ENCODE results near the gene PAX6.
"Not testable (repeated sequence)": the region's sequence is repeated elsewhere in the genome, so short reads cannot be mapped to it uniquely, and the experiment has no call there.

Gene PAX6

DNA sequence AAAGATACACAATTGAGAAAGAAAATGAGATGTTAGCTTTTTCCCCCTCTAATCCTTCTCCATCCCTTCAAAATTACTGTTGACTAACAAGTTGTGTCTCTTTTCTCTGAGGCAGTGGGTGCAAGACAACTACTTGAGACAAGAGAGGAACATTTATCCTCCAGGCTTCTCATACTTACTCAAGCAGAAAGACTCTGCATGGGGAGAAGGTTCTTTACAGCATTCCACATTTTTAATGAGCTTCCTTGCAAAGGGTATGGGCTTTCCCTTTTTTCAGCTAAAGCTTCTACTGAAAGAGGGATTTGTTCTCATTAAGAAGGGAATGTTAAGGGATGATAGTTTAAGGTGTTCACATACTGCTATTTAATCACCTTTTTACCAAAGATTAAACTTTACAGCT is 47.8 kb downstream of the PAX6 start:
- DNase-seq, result no peak

DNA sequence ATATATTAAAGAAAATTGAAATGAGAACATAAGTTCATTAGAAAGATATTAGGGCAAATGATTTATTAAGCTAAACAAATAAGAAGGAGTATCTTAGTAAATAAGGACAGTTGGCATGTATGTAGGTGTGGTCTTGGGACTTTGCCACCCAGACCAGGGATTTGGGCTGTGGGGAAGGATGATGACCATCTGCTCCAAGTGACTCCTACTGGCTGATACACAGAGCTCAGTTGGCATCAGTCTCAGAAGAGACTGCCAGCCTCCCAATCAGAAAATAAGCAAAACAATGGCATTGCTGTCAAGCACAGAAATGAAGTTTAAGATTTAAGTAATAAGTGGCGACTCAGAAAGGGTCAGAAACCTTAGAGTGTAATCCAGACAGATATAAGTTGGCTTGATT is 49.5 kb downstream of the PAX6 start:
- DNase-seq, result no peak

DNA sequence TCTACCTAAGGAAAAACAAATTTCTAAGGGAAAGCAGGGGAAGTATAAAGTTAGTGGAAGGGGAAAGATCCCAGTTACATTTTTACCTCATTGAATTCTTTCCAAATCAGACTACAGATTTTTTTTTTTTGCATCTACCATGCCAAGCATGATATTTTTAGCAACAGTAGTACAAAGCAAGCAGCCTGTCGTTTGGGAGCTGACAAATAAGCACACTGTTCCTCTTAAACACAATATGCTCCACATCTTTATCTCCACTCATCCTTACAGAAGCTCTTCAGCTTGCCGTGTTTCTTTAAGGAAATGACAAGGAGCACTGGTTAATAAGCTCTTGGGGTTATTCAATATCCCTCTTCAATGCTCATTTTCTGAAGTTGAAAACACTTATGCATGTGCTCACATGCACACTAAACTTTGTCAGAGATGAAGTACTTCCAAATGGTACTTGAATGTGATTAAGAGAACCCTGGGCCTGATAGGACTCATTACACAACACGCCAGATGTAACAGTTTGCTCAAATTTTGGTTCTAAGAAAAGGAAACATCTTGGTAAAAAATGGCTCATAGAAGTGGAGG is 53.8 kb downstream of the PAX6 start:
- DNase-seq, result no peak

DNA sequence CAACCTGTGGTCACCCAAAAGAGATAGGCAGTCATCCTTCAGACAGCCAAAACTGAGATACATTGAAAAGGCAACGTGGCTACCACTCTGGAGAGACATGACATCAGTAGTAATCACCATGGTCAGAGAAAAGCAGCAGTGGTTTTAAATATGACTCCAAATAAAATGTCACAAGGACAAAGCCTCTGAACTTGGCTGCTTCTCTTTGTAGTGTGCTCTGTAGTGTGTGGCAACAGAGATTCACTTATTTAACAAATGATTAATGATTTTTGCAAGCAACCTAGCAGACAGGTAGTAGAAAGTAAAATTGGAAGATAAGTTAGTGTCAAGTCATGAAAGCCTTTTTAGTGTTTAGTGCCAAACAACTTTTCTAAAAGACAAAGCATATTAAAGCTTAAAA is 63.5 kb downstream of the PAX6 start:
- no peak for DNase-seq

DNA sequence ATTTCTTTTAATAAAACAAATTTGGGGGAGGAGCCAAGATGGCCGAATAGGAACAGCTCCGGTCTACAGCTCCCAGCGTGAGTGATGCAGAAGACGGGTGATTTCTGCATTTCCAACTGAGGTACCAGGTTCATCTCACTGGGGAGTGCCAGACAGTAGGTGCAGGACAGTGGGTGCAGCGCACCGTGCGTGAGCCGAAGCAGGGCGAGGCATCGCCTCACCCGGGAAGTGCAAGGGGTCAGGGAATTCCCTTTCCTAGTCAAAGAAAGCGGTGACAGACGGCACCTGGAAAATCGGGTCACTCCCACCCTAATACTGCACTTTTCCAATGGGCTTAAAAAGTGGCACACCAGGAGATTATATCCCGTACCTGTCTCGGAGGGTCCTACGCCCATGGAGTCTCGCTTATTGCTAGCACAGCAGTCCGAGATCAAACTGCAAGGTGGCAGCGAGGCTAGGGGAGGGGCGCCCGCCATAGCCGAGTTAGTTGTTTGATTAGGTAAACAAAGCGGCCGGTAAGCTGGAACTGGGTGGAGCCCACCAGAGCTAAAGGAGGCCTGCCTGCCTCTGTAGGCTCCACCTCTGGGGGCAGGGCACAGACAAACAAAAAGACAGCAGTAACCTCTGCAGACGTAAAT is 70.3 kb downstream of the PAX6 start:
- DNase-seq, result not testable (repeated sequence)

DNA sequence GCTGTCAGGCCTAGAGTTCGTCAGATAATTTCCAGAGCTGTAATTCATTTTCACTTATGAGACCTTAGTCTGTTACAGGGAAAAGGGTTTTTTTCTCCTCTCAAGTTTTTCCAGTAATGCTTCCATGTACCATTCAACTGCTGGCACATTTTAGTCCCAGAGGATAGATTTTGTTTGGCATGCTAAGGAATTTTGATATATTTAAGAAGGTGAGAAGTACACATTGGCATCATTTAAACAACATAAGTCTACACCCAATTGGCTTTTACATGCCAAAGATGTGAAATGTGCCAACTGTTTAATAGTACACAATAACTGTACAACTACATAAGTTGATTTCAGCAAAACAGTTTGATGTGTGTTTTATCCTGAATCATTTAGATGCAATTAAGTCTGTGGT is 71.0 kb downstream of the PAX6 start:
- DNase-seq, result no peak

Data from NCI-H146 (cell line).